Choroid plexus epithelial cell (primary cell): ENCODE measurements around the gene TDRD9.

Experiments used
- DNase-seq: peaks from one replicate; pipeline ENCODE4 v3.0.0-alpha.2; 2010; ENCODE audit warnings: low read depth
- H3K4me3 ChIP-seq: 2 replicates; pipeline ENCODE4 v1.5.1; 2011; ENCODE audit warnings: low read depth, mild to moderate bottlenecking, control low read depth, low read length, moderate library complexity
- CTCF ChIP-seq: conservative IDR thresholded peaks from 2 replicates; pipeline ENCODE4 v1.5.1; 2011; ENCODE audit warnings: low read depth, mild to moderate bottlenecking, control low read depth, inconsistent platforms, low read length, moderate library complexity

Gene TDRD9

GRCh38 chr14:104044016-104044415, 115.8 kb downstream of the TDRD9 start:
- no peak for TF ChIP-seq CTCF
- no peak for DNase-seq
- no peak overlapping the region for H3K4me3 ChIP-seq

GRCh38 chr14:104047761-104048160, 119.5 kb downstream of the TDRD9 start:
- no peak for TF ChIP-seq CTCF
- no peak overlapping the region for H3K4me3 ChIP-seq
- DNase-seq: no peak

- DNase-seq: peak; percentile 92
- no peak for TF ChIP-seq CTCF
- no peak overlapping the region for H3K4me3 ChIP-seq
These were observed 120.7 kb downstream of the TDRD9 start for GRCh38 chr14:104048758-104049507.

- no peak for DNase-seq
- no peak for TF ChIP-seq CTCF
- H3K4me3 ChIP-seq: no peak overlapping the region
These were observed 121.5 kb downstream of the TDRD9 start for GRCh38 chr14:104049576-104050240.

GRCh38 chr14:104051092-104051813, 123.0 kb downstream of the TDRD9 start:
- DNase-seq: peak; percentile 8
- no peak overlapping the region for H3K4me3 ChIP-seq
- no peak for TF ChIP-seq CTCF

GRCh38 chr14:104054222-104054905, 126.1 kb downstream of the TDRD9 start:
- DNase-seq: no peak
- H3K4me3 ChIP-seq: no peak overlapping the region
- no peak for TF ChIP-seq CTCF
